Psoas muscle (tissue), 8 donors: ENCODE measurements around the gene NPTX2. TPM values are rescaled to one million over a fixed set of nuclear protein-coding genes. Genes with fewer than 3 reads are reported as not detected.

Source experiments
- ATAC-seq, 4 donors: fragments of 200-7000 bp; cut with Tn5 transposase; one replicate each; pipeline ENCODE4 v1.9.1; 2020; ENCODE audit warnings: moderate library complexity in 3 of 4, mild to moderate bottlenecking in 2 of 4
- DNase-seq, 2 donors: peaks; one replicate each; pipeline ENCODE4 v3.0.0-alpha.2; 2020
- H3K27ac ChIP-seq: fragments of 200-600 bp; one replicate; pipeline ENCODE4 v1.8.0; 2022
- H3K27me3 ChIP-seq, 3 donors: fragments of 200-600 bp in 1 of 3; one replicate each; pipeline versions ENCODE4 v1.6.1 to v1.8.0; 2013 to 2022; ENCODE audit warnings: low read length in 2 of 3, mild to moderate bottlenecking in 2 of 3, moderate library complexity in 1 of 3; ENCODE audit not compliant: insufficient read depth in 3 of 3
- H3K36me3 ChIP-seq, 2 donors: fragments of 200-600 bp in 1 of 2; one replicate each; pipeline versions ENCODE4 v1.6.1 to v1.8.0; 2013 to 2022; ENCODE audit warnings: low read depth in 1 of 2, mild to moderate bottlenecking in 1 of 2, moderate library complexity in 1 of 2; ENCODE audit not compliant: insufficient read depth in 1 of 2
- H3K4me1 ChIP-seq: fragments of 200-600 bp; one replicate; pipeline ENCODE4 v1.8.0; 2022
- H3K4me3 ChIP-seq: fragments of 200-600 bp; one replicate; pipeline ENCODE4 v1.8.0; 2022; ENCODE audit warnings: mild to moderate bottlenecking
- H3K9me3 ChIP-seq: fragments of 200-600 bp; one replicate; pipeline ENCODE4 v1.8.0; 2022
- WGBS, 3 donors: extraction: QIAGEN DNeasy Blood & Tissue Kit; methylation state at CpG; one replicate each; pipeline versions ENCODE4 v1.1.6 to v1.1.7; 2013; 5-methylcytosine and 5-hydroxymethylcytosine counted together
- intact Hi-C, 2 donors: fragments of 100-400 bp; cut with DNase I; formaldehyde crosslinking; loops; one replicate each; pipeline versions ENCODE4 v1.11.0 to v1.14.2; 2022
- long read RNA-seq, 2 donors: library from polyadenylated mRNA; unstranded; transcript quantifications; one replicate each; pipeline ENCODE4 v2.0.0, GENCODE V29; 2021
- polyA plus RNA-seq, 3 donors: library from polyadenylated mRNA; stranded (reverse); fragments of 200-250 nt; gene quantifications; one replicate each; pipeline ENCODE4 v1.2.3, GENCODE V29; 2013
- total RNA-seq, 4 donors: library from RNA; stranded (reverse); fragmentation: NEBNext Ultra II Directional in 2 of 4; extraction: Animal tissue kit (Norgen Biotek cat#: 25700) in 2 of 4; gene quantifications; one replicate each; pipeline versions ENCODE4 v1.2.1 to v1.2.4, GENCODE V29; 2021 to 2023
- TF ChIP-seq, protein P1 (sequence below): fragments of 200-600 bp; IDR thresholded peaks from one replicate; pipeline ENCODE4 v1.8.0; 2022; ENCODE audit warnings: antibody characterized with exemption
- donor health status: healthy with polysubstance abuse.
- donor health status: DM: no; HTN: no; CAD: no; lungs with moderate emphysema.
- donor health status: Bipolar disorder and iron deficiency.
- donor health status: healthy.
- donor health status: DM: yes; HTN: yes; CAD: no.
- donor health status: DM: no; HTN: no; CAD: no.
- donor health status: DM: no; HTN: no; CAD: no.
- donor health status: DM: yes; HTN: yes; CAD: no.

NPTX2 gene, protein sequence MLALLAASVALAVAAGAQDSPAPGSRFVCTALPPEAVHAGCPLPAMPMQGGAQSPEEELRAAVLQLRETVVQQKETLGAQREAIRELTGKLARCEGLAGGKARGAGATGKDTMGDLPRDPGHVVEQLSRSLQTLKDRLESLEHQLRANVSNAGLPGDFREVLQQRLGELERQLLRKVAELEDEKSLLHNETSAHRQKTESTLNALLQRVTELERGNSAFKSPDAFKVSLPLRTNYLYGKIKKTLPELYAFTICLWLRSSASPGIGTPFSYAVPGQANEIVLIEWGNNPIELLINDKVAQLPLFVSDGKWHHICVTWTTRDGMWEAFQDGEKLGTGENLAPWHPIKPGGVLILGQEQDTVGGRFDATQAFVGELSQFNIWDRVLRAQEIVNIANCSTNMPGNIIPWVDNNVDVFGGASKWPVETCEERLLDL
- total RNA-seq (1 to 10 TPM; 1.3 to 8.7 (median 3.7) TPM), polyA plus RNA-seq (1 to 10 TPM; 2.1 to 8.3 (median 6.8) TPM)
- long read RNA-seq, donor 1, result 0 reads
- long read RNA-seq, donor 2, partial matches to known transcripts, result 1 of 1 reads
- long read RNA-seq, donor 2, other reads (novel, unspliced or antisense), result 0 of 1 reads

- peak; percentile 50 to 78 (median 67) for ATAC-seq
- no peaks in the 10 kb centered on the region for H3K36me3 ChIP-seq
- no peaks in the 10 kb centered on the region for H3K9me3 ChIP-seq
- peak within 1 kb of the TSS; percentile 49 for H3K4me3 ChIP-seq
- DNase-seq, result peak; percentile 57 to 75
- peaks cover 3 to 59% (median 24%) of the 10 kb centered on the region in 3 donors for H3K27me3 ChIP-seq
- WGBS, 3 donors, result 1 to 2% (median 2%) methylated on average over 70 to 130 of the region's 130 CpGs
- H3K4me1 ChIP-seq, result no peaks in the 10 kb centered on the region
- intact Hi-C loops, result no loop called here
- TF ChIP-seq, protein P1, sequence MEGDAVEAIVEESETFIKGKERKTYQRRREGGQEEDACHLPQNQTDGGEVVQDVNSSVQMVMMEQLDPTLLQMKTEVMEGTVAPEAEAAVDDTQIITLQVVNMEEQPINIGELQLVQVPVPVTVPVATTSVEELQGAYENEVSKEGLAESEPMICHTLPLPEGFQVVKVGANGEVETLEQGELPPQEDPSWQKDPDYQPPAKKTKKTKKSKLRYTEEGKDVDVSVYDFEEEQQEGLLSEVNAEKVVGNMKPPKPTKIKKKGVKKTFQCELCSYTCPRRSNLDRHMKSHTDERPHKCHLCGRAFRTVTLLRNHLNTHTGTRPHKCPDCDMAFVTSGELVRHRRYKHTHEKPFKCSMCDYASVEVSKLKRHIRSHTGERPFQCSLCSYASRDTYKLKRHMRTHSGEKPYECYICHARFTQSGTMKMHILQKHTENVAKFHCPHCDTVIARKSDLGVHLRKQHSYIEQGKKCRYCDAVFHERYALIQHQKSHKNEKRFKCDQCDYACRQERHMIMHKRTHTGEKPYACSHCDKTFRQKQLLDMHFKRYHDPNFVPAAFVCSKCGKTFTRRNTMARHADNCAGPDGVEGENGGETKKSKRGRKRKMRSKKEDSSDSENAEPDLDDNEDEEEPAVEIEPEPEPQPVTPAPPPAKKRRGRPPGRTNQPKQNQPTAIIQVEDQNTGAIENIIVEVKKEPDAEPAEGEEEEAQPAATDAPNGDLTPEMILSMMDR, result no peak
- no peak within 1 kb of the TSS for H3K27ac ChIP-seq
These were observed at the start of gene NPTX2 for GRCh38 chr7:98617051-98617959. TSS of gene NPTX2 (plus strand) at chr7:98617285. CDS start at chr7:98617462, 177 bp downstream.

DNA sequence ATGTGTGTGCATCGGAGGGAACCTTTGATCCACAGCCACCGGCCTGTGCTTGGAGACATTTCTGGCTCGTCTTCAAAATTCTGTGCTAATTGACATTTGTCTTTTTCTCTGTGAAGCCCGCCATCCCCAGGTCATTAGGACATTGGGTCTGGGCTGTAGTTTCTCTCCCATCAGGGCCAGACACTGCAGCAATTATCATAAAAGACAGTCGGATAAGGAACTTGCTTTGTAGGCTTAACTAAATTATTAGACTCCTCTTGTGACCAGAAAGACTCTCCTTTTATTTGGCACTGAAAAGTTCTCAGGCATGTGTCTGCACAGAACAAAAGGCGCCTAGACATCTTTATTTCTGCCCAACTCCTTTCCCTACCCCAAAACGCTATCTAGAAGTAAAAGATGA, 49.1 kb upstream of the NPTX2 start:
- ATAC-seq (no peak), DNase-seq (no peak)
- H3K4me1 ChIP-seq, result no peaks in the 10 kb centered on the region
- intact Hi-C loops, result no loop called here
- peaks cover 0 to 4% (median 4%) of the 10 kb centered on the region in 3 donors for H3K27me3 ChIP-seq
- 65 to 79% (median 75%) methylated on average over 7 of the region's 7 CpGs for WGBS, 3 donors
- H3K4me3 ChIP-seq, result no peak overlapping the region
- H3K36me3 ChIP-seq, result no peaks in the 10 kb centered on the region
- no peaks in the 10 kb centered on the region for H3K9me3 ChIP-seq
- no peak overlapping the region for H3K27ac ChIP-seq
- TF ChIP-seq, protein P1, result no peak

DNA sequence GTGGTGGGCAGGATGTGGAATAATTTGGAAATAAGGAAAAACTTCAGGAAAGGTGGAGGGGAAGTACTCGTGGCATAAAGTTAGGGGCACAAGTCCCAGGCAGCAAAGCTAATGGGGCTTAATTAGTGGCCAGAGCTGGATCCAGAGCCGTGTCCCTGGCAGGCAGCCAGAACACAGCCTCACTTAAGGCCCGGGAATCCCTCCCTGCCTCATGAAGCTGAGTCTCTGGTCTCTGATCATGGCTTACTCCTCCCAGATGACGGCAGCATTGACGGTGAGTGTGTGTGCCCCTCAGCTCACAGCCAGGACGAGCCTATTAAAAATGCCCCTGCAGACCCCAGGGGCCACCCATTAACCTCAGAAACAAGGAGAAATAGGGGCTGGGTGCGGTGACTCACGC, 48.2 kb upstream of the NPTX2 start:
- H3K4me3 ChIP-seq, result no peak overlapping the region
- WGBS, 3 donors, result 36 to 42% (median 42%) methylated on average over 8 of the region's 8 CpGs
- ATAC-seq, result no peak
- no peak for DNase-seq
- no peaks in the 10 kb centered on the region for H3K4me1 ChIP-seq
- H3K27ac ChIP-seq, result no peak overlapping the region
- H3K27me3 ChIP-seq, result peaks cover 0 to 4% (median 4%) of the 10 kb centered on the region in 3 donors
- H3K9me3 ChIP-seq, result no peaks in the 10 kb centered on the region
- no peaks in the 10 kb centered on the region for H3K36me3 ChIP-seq
- TF ChIP-seq, protein P1, result no peak
- intact Hi-C loops, result no loop called here

DNA sequence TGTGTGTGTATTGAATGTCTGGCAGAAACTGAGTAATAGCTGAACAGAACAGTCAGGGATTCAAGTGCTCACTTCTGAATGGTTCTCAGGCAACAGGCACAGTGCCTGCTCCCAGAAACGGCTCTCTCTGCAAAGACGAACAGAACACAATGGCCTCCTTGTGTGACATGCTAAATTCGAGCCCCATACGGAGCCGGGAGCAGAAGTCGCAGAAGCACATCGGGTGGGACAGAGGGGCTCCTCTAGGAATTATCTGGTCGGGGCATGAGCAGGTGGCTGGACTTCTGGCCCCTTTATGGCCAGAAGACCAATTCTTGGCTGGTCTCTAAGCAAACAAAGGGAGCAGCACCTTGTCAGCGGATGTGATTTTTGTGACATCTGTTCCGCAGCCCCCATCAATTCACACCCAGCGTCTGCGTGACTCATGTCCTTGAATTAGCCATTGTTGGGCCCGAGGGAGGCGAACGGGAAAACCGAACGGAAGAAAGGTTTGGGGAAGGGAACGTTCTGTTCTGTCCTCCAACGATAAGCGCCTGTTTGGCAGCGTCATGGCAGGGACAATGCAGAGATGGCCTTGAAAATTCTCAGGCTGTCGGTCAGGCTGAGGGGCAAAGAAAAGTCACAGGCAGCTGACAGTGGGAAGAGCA, 47.3 kb upstream of the NPTX2 start:
- ATAC-seq (peak in 3 of 4 donors; percentile 39 to 78 (median 72)), DNase-seq (peak; percentile 31 to 61)
- H3K9me3 ChIP-seq, result no peaks in the 10 kb centered on the region
- peak overlapping the region; percentile 50 for H3K27ac ChIP-seq
- intact Hi-C loops, result no loop called here
- H3K4me3 ChIP-seq, result no peak overlapping the region
- WGBS, 3 donors, result 15 to 29% (median 20%) methylated on average over 22 of the region's 22 CpGs
- H3K36me3 ChIP-seq, result no peaks in the 10 kb centered on the region
- peaks cover 0 to 4% (median 3%) of the 10 kb centered on the region in 3 donors for H3K27me3 ChIP-seq
- TF ChIP-seq, protein P1, result no peak
- no peaks in the 10 kb centered on the region for H3K4me1 ChIP-seq
